GM19452 (cell line): ENCODE data around the gene ART5.
"Not testable (repeated sequence)": the region's sequence is repeated elsewhere in the genome, so short reads cannot be mapped to it uniquely, and the experiment has no call there.

ENCODE experiments used
- ATAC-seq: cut with Tn5 transposase; IDR thresholded peaks from one replicate; pipeline ENCODE4 v1.9.1; 2021; ENCODE audit not compliant: unreplicated experiment

Gene ART5

GRCh38 chr11:3623121-3623520 is 18.7 kb downstream of the ART5 start:
- no peak for ATAC-seq

- ATAC-seq = no peak
These were observed 19.3 kb downstream of the ART5 start for GRCh38 chr11:3622521-3622920.

GRCh38 chr11:3617990-3618389 is 23.8 kb downstream of the ART5 start:
- no peak for ATAC-seq

GRCh38 chr11:3616721-3617460 is 24.9 kb downstream of the ART5 start:
- no peak for ATAC-seq

GRCh38 chr11:3615998-3616397 is 25.8 kb downstream of the ART5 start:
- ATAC-seq = no peak

GRCh38 chr11:3614742-3615171 is 27.0 kb downstream of the ART5 start:
- peak; percentile 70 for ATAC-seq

- no peak for ATAC-seq
These were observed 27.6 kb downstream of the ART5 start for GRCh38 chr11:3613998-3614741.

GRCh38 chr11:3611976-3612678 is 29.7 kb downstream of the ART5 start:
- ATAC-seq = no peak

GRCh38 chr11:3610846-3611245 is 30.9 kb downstream of the ART5 start:
- ATAC-seq = no peak

- no peak for ATAC-seq
These were observed 32.2 kb downstream of the ART5 start for GRCh38 chr11:3609416-3610265.

GRCh38 chr11:3605771-3606203 is 36.0 kb downstream of the ART5 start:
- ATAC-seq = no peak

GRCh38 chr11:3605283-3605662 is 36.5 kb downstream of the ART5 start:
- no peak for ATAC-seq

- ATAC-seq = no peak
These were observed 37.6 kb downstream of the ART5 start for GRCh38 chr11:3604167-3604566.

GRCh38 chr11:3600201-3600600 is 41.6 kb downstream of the ART5 start:
- ATAC-seq = not testable (repeated sequence)

GRCh38 chr11:3597743-3598142 is 44.0 kb downstream of the ART5 start:
- not testable (repeated sequence) for ATAC-seq

GRCh38 chr11:3591326-3591725 is 50.5 kb downstream of the ART5 start:
- not testable (repeated sequence) for ATAC-seq

GRCh38 chr11:3590193-3590592 is 51.6 kb downstream of the ART5 start:
- not testable (repeated sequence) for ATAC-seq

- not testable (repeated sequence) for ATAC-seq
These were observed 53.0 kb downstream of the ART5 start for GRCh38 chr11:3588776-3589175.
